ENCODE data around the gene XXYLT1.
"Not testable (repeated sequence)": the region's sequence is repeated elsewhere in the genome, so short reads cannot be mapped to it uniquely, and the experiment has no call there.

XXYLT1 gene

GRCh38 chr3:195096484-195097330 lies 174.3 kb downstream of the XXYLT1 start:
- DNase-seq (ENCODE audit: low spot score) = no peak

- DNase-seq (ENCODE audit: low spot score) = no peak
Measured at GRCh38 chr3:195096053-195096452, 174.9 kb downstream of the XXYLT1 start.

- DNase-seq (ENCODE audit: low spot score) = no peak
Measured at GRCh38 chr3:195095704-195096036, 175.3 kb downstream of the XXYLT1 start.

GRCh38 chr3:195095035-195095703 lies 175.8 kb downstream of the XXYLT1 start:
- DNase-seq (ENCODE audit: low spot score) = no peak

GRCh38 chr3:195094191-195094921 lies 176.6 kb downstream of the XXYLT1 start:
- DNase-seq (ENCODE audit: low spot score) = no peak

GRCh38 chr3:195093731-195094130 lies 177.2 kb downstream of the XXYLT1 start:
- no peak for DNase-seq (ENCODE audit: low spot score)

DNA sequence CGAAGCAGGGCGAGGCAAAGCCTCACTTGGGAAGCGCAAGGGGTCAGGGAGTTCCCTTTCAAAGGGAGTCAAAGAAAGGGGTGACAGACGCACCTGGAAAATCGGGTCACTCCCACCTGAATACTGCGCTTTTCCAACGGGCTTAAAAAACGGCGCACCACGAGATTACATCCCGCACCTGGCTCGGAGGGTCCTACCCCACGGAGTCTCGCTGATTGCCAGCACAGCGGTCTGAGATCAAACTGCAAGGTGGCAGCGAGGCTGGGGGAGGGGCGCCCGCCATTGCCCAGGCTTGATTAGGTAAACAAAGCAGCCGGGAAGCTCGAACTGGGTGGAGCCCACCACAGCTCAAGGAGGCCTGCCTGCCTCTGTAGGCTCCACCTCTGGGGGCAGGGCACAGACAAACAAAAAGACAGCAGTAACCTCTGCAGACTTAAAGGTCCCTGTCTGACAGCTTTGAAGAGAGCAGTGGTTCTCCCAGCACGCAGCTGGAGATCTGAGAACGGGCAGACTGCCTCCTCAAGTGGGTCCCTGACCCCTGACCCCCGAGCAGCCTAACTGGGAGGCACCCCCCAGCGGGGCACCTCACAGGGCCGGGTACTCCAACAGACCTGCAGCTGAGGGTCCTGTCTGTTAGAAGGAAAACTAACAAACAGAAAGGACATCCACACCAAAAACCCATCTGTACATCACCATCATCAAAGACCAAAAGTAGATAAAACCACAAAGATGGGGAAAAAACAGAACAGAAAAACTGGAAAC lies 182.9 kb downstream of the XXYLT1 start:
- not testable (repeated sequence) for DNase-seq (ENCODE audit: low spot score)

- DNase-seq (ENCODE audit: low spot score) = no peak
Measured at GRCh38 chr3:195087328-195087727, 183.6 kb downstream of the XXYLT1 start.

GRCh38 chr3:195086885-195087284 lies 184.1 kb downstream of the XXYLT1 start:
- no peak for DNase-seq (ENCODE audit: low spot score)

DNA sequence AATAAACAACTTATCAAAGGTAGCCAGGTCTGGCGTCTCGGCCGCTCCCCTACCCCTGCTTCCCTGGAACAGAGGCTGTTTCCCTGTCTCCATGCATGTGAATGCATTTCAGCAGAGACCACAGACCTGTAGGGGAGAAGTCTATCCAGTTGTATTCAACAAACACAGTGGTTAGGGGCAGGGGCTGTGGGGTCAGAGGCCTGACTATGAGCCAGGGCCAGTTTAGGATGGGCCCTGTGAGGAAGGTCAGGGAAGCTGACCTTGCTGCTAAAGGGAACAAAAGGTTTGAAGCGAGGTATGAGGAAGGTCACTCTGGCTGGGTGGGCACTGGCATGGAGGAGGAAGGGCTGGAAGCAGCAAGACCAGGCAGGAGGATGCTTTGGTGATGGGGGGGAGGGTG lies 184.6 kb downstream of the XXYLT1 start:
- DNase-seq (ENCODE audit: low spot score) = no peak

DNA sequence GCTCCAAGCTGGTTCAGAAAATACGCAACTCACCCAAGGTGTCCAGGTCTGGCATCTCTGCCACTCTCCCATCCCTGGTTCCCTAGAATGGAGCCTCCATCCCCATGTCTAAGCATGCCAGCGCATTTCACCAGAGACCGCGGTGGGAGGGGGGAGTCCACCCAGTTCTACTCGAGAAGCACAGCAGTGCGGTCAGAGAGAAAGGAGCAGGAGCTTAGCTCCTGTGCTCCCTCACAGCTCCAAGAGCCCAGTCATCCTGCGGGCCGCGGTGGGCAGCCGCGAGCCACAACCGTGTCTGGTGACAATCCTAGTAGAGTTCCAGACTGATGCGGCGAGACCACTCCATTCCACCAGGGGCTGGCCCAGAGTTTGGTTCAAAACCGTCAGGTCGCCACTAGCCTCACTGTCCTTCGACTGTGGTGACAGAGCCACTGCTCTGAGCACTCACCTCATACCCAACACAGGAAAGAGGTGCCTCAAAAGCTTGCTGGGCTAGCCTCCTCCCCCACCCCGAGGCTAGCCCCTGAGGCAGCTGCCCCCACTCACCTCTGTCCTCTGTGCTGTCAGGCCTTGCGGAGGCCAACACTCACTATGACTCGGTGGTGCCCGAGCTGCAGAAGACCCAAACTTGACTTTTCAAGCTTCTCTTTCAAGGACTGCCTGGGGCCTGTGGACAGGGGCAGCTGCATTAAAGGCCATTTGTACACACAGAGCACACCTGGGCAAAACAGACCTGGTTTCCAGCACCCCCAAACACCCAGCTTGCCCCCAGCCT lies 185.4 kb downstream of the XXYLT1 start:
- no peak for DNase-seq (ENCODE audit: low spot score)

- DNase-seq (ENCODE audit: low spot score) = no peak
Measured at GRCh38 chr3:195084746-195085145, 186.2 kb downstream of the XXYLT1 start.

GRCh38 chr3:195083659-195084058 lies 187.3 kb downstream of the XXYLT1 start:
- DNase-seq (ENCODE audit: low spot score) = no peak

GRCh38 chr3:195082811-195083210 lies 188.1 kb downstream of the XXYLT1 start:
- DNase-seq (ENCODE audit: low spot score) = no peak

GRCh38 chr3:195081242-195081963 lies 189.6 kb downstream of the XXYLT1 start:
- no peak for DNase-seq (ENCODE audit: low spot score)

- DNase-seq (ENCODE audit: low spot score) = no peak
Measured at GRCh38 chr3:195080571-195081151, 190.3 kb downstream of the XXYLT1 start.

- no peak for DNase-seq (ENCODE audit: low spot score)
Measured at GRCh38 chr3:195080125-195080524, 190.8 kb downstream of the XXYLT1 start.

- DNase-seq (ENCODE audit: low spot score) = no peak
Measured at GRCh38 chr3:195079636-195080035, 191.3 kb downstream of the XXYLT1 start.

DNA sequence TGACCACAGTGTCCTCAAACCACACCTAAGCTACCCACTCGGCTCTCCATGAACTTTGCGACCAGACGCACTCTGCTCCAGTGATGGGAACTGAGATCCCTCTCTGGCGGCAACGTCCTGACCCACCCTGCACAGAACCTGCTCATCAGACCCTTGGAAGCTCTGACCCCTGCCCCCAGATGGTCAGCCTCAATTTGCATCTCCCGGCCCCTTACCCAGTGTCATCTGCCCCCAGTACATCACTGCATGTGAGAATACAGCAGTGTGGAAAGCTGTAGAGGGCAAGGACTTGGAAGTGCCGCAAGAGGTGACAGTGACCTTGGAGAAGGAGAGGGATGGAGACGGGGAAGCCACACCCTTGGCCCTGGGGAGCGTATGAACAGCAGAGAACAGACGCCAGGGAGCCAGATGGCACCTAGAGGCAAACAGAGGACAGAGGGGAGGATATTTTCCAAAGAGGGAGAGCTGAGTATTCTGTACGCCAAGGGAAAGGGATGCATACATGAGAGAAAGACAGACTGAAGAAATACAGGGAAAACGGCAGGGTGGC lies 192.0 kb downstream of the XXYLT1 start:
- DNase-seq (ENCODE audit: low spot score) = no peak

Measured in hematopoietic multipotent progenitor cell treated with erythropoietin and hydrocortisone succinate and interleukin-3 and kit ligand, for 15 days (in vitro differentiated cells).